Activated CD8-positive, alpha-beta T cell treated with anti-CD3 and anti-CD28 coated beads for 36 hours (primary cell): ENCODE measurements around the gene TMEM132D. TPM values are rescaled to one million over a fixed set of nuclear protein-coding genes. Genes with fewer than 3 reads are reported as not detected.

ENCODE experiments used
- ATAC-seq: fragments of 200-7000 bp; cut with Tn5 transposase; one replicate; pipeline ENCODE4 v1.10.0; 2021; ENCODE audit warnings: mild to moderate bottlenecking, moderate library complexity
- CTCF ChIA-PET: fragments of 350-600 bp; sonication (Branson Sonifier 250); formaldehyde crosslinking; loops from one replicate; lab custom pipeline; 2021; ENCODE audit warnings: antibody characterized with exemption; lab: Charles Lee
- POLR2A ChIA-PET: fragments of 350-600 bp; sonication (Branson Sonifier 250); formaldehyde crosslinking; loops from one replicate; lab custom pipeline; 2021; ENCODE audit warnings: antibody characterized with exemption; lab: Charles Lee
- DNase-seq: peaks from one replicate; pipeline ENCODE4 v3.0.0-alpha.2; 2020
- H3K27ac Mint-ChIP-seq: one replicate; pipeline ENCODE4 v1.8.0; 2021; ENCODE audit warnings: mild to moderate bottlenecking, mixed read lengths
- H3K27me3 Mint-ChIP-seq: one replicate; pipeline ENCODE4 v1.8.0; 2021; ENCODE audit warnings: mixed read lengths
- H3K36me3 Mint-ChIP-seq: one replicate; pipeline ENCODE4 v1.8.0; 2021; ENCODE audit warnings: low read depth, mixed read lengths
- H3K4me1 Mint-ChIP-seq: one replicate; pipeline ENCODE4 v1.8.0; 2021; ENCODE audit warnings: low read depth, mixed read lengths
- H3K4me3 Mint-ChIP-seq: one replicate; pipeline ENCODE4 v1.8.0; 2021; ENCODE audit warnings: mild to moderate bottlenecking, moderate library complexity, mixed read lengths
- H3K9me3 Mint-ChIP-seq: one replicate; pipeline ENCODE4 v1.8.0; 2021; ENCODE audit warnings: mixed read lengths
- CTCF ChIP-seq: fragments of 200-600 bp; IDR thresholded peaks from one replicate; pipeline ENCODE4 v1.8.0; 2022; ENCODE audit warnings: antibody characterized with exemption, mild to moderate bottlenecking
- intact Hi-C: fragments of 100-400 bp; cut with micrococcal nuclease; formaldehyde crosslinking; loops from one replicate; pipeline ENCODE4 v1.10.0; 2022
- total RNA-seq, 2 experiments: library from RNA; stranded (reverse); gene quantifications; one replicate each; pipeline ENCODE4 v1.2.3, GENCODE V29; 2021

The TMEM132D gene
- total RNA-seq, 2 experiments from 2014 or later = not detected

- no peak for ATAC-seq
- intact Hi-C loops = no loop called here
- no peak for TF ChIP-seq CTCF
- Mint-ChIP-seq H3K9me3 (no peaks in the 10 kb centered on the region), H3K36me3 (no peaks in the 10 kb centered on the region), H3K4me3 (no peak overlapping the region), H3K27ac (no peak overlapping the region), H3K27me3 (no peaks in the 10 kb centered on the region), H3K4me1 (no peaks in the 10 kb centered on the region)
- ChIA-PET POLR2A (no interaction called here), CTCF (no interaction called here)
- DNase-seq = no peak
Observed at GRCh38 chr12:129084875-129085826, 818.7 kb downstream of the TMEM132D start.

- no peaks in the 10 kb centered on the region for H3K36me3 Mint-ChIP-seq
- no peak for TF ChIP-seq CTCF
- DNase-seq = no peak
- ChIA-PET CTCF (no interaction called here), POLR2A (no interaction called here)
- H3K27me3 Mint-ChIP-seq = no peaks in the 10 kb centered on the region
- no peak overlapping the region for H3K4me3 Mint-ChIP-seq
- H3K4me1 Mint-ChIP-seq = no peaks in the 10 kb centered on the region
- ATAC-seq = no peak
- no peak overlapping the region for H3K27ac Mint-ChIP-seq
- H3K9me3 Mint-ChIP-seq = no peaks in the 10 kb centered on the region
- intact Hi-C loops = no loop called here
Observed at GRCh38 chr12:129083121-129083840, 820.5 kb downstream of the TMEM132D start.

GRCh38 chr12:129082441-129082840, 821.4 kb downstream of the TMEM132D start:
- Mint-ChIP-seq H3K27me3 (no peaks in the 10 kb centered on the region), H3K4me1 (no peaks in the 10 kb centered on the region), H3K4me3 (no peak overlapping the region), H3K27ac (no peak overlapping the region), H3K36me3 (no peaks in the 10 kb centered on the region), H3K9me3 (no peaks in the 10 kb centered on the region)
- intact Hi-C loops = no loop called here
- CTCF ChIA-PET = no interaction called here
- ATAC-seq = no peak
- no peak for TF ChIP-seq CTCF
- POLR2A ChIA-PET = no interaction called here
- DNase-seq = no peak

- intact Hi-C loops = no loop called here
- H3K4me3 Mint-ChIP-seq = no peak overlapping the region
- ATAC-seq (no peak), DNase-seq (no peak)
- ChIA-PET POLR2A (no interaction called here), CTCF (no interaction called here)
- H3K27ac Mint-ChIP-seq = no peak overlapping the region
- H3K9me3 Mint-ChIP-seq = no peaks in the 10 kb centered on the region
- H3K36me3 Mint-ChIP-seq = no peaks in the 10 kb centered on the region
- no peak for TF ChIP-seq CTCF
- H3K4me1 Mint-ChIP-seq = no peaks in the 10 kb centered on the region
- no peaks in the 10 kb centered on the region for H3K27me3 Mint-ChIP-seq
Observed at GRCh38 chr12:129081755-129082250, 822.0 kb downstream of the TMEM132D start.

- Mint-ChIP-seq H3K27me3 (no peaks in the 10 kb centered on the region), H3K4me3 (no peak overlapping the region), H3K4me1 (no peaks in the 10 kb centered on the region), H3K27ac (no peak overlapping the region), H3K36me3 (no peaks in the 10 kb centered on the region), H3K9me3 (no peaks in the 10 kb centered on the region)
- intact Hi-C loops = no loop called here
- no peak for ATAC-seq
- DNase-seq = no peak
- POLR2A ChIA-PET = no interaction called here
- no peak for TF ChIP-seq CTCF
- CTCF ChIA-PET = no interaction called here
Observed at GRCh38 chr12:129080821-129081220, 823.0 kb downstream of the TMEM132D start.
